SK-N-SH treated with all-trans-retinoic acid at 6 μM for 48 hours (cell line): Measurements from ENCODE around the gene POLE.

Experiments used
- ATAC-seq: fragments of 200-7000 bp; cut with Tn5 transposase; 3 replicates; pipeline ENCODE4 v1.9.1; 2020; ENCODE audit warnings: mild to moderate bottlenecking, moderate library complexity
- ARNTL ChIP-seq: fragments of 450-650 bp; formaldehyde crosslinking; IDR thresholded peaks from 2 replicates; pipeline ENCODE4 v1.5.0; 2020; ENCODE audit warnings: low read depth, mild to moderate bottlenecking, moderate library complexity, borderline replicate concordance
- CSDC2 ChIP-seq: fragments of 250-450 bp; sonication (Bioruptor Pico); IDR thresholded peaks from 2 replicates; pipeline ENCODE4 v1.5.0; 2020; ENCODE audit warnings: mild to moderate bottlenecking, moderate library complexity
- ESRRG ChIP-seq: fragments of 250-450 bp; sonication (Bioruptor Pico); IDR thresholded peaks from 2 replicates; pipeline ENCODE4 v1.6.1; 2021; ENCODE audit warnings: mild to moderate bottlenecking
- GLIS3 ChIP-seq: fragments of 250-450 bp; sonication (Bioruptor Pico); IDR thresholded peaks from 2 replicates; pipeline ENCODE4 v1.5.0; 2020; ENCODE audit warnings: mild to moderate bottlenecking, moderate library complexity
- ISL1 ChIP-seq: fragments of 250-450 bp; sonication (Bioruptor Pico); IDR thresholded peaks from 2 replicates; pipeline ENCODE4 v2.1.2; 2022; ENCODE audit warnings: mild to moderate bottlenecking, moderate library complexity
- OSR1 ChIP-seq: fragments of 250-450 bp; sonication (Bioruptor Pico); IDR thresholded peaks from 2 replicates; pipeline ENCODE4 v1.8.0; 2022; ENCODE audit warnings: moderate library complexity, mild to moderate bottlenecking, inconsistent platforms
- PPARA ChIP-seq: fragments of 250-450 bp; sonication (Bioruptor Pico); IDR thresholded peaks from 2 replicates; pipeline ENCODE4 v1.5.0; 2020; ENCODE audit warnings: mild to moderate bottlenecking, borderline replicate concordance
- RARB ChIP-seq: fragments of 250-450 bp; sonication (Bioruptor Pico); IDR thresholded peaks from 2 replicates; pipeline ENCODE4 v1.8.0; 2021; ENCODE audit warnings: mild to moderate bottlenecking, moderate library complexity
- SNAI2 ChIP-seq: fragments of 250-450 bp; sonication (Bioruptor Pico); IDR thresholded peaks from 2 replicates; pipeline ENCODE4 v1.5.0; 2020; ENCODE audit warnings: mild to moderate bottlenecking, moderate library complexity
- TCF4 ChIP-seq: fragments of 250-450 bp; sonication (Bioruptor Pico); IDR thresholded peaks from 2 replicates; pipeline ENCODE4 v1.8.0; 2021; ENCODE audit warnings: mild to moderate bottlenecking, moderate library complexity, borderline replicate concordance
- TOX ChIP-seq: fragments of 250-450 bp; sonication (Bioruptor Pico); IDR thresholded peaks from 2 replicates; pipeline ENCODE4 v1.8.0; 2021; ENCODE audit warnings: mild to moderate bottlenecking, moderate library complexity, borderline replicate concordance
- ZC3H10 ChIP-seq: fragments of 250-450 bp; sonication (Bioruptor Pico); IDR thresholded peaks from 2 replicates; pipeline ENCODE4 v1.5.1; 2021; ENCODE audit warnings: mild to moderate bottlenecking, moderate library complexity
- ZFP3 ChIP-seq: fragments of 250-450 bp; sonication (Bioruptor Pico); IDR thresholded peaks from 2 replicates; pipeline ENCODE4 v1.5.0; 2020; ENCODE audit warnings: mild to moderate bottlenecking, moderate library complexity
- ZFP30 ChIP-seq: fragments of 450-650 bp; formaldehyde crosslinking; IDR thresholded peaks from 2 replicates; pipeline ENCODE4 v1.5.0; 2022; ENCODE audit warnings: mild to moderate bottlenecking, moderate library complexity
- ZNF565 ChIP-seq: fragments of 450-650 bp; formaldehyde crosslinking; conservative IDR thresholded peaks from 2 replicates; pipeline ENCODE4 v1.5.0; 2020; ENCODE audit warnings: low read depth, mild to moderate bottlenecking, moderate library complexity
- ZNF70 ChIP-seq: fragments of 450-650 bp; formaldehyde crosslinking; IDR thresholded peaks from 2 replicates; pipeline ENCODE4 v1.5.0; 2020; ENCODE audit warnings: mild to moderate bottlenecking, moderate library complexity
- ZNF8 ChIP-seq: fragments of 450-650 bp; formaldehyde crosslinking; IDR thresholded peaks from 2 replicates; pipeline ENCODE4 v1.5.0; 2020; ENCODE audit warnings: mild to moderate bottlenecking, moderate library complexity
- TF ChIP-seq, protein P1 (sequence below): fragments of 250-450 bp; sonication (Bioruptor Pico); IDR thresholded peaks from 2 replicates; pipeline ENCODE4 v1.5.0; 2020; ENCODE audit warnings: mild to moderate bottlenecking, moderate library complexity
- TF ChIP-seq, protein P2 (sequence below): fragments of 250-450 bp; sonication (Bioruptor Pico); IDR thresholded peaks from 2 replicates; pipeline ENCODE4 v1.8.0; 2020; ENCODE audit warnings: mild to moderate bottlenecking, moderate library complexity, borderline replicate concordance
- TF ChIP-seq, protein P3 (sequence below): fragments of 250-450 bp; sonication (Bioruptor Pico); IDR thresholded peaks from 2 replicates; pipeline ENCODE4 v1.5.1; 2020; ENCODE audit warnings: low read depth, mild to moderate bottlenecking, moderate library complexity
- TF ChIP-seq, protein P4 (sequence below): fragments of 250-450 bp; sonication (Bioruptor Pico); IDR thresholded peaks from 2 replicates; pipeline ENCODE4 v1.8.0; 2021; ENCODE audit warnings: low read depth, mild to moderate bottlenecking, moderate library complexity, borderline replicate concordance
- TF ChIP-seq, protein P5 (sequence below): fragments of 250-450 bp; sonication (Bioruptor Pico); IDR thresholded peaks from 2 replicates; pipeline ENCODE4 v1.5.1; 2021; ENCODE audit warnings: mild to moderate bottlenecking, moderate library complexity

Gene POLE

DNA sequence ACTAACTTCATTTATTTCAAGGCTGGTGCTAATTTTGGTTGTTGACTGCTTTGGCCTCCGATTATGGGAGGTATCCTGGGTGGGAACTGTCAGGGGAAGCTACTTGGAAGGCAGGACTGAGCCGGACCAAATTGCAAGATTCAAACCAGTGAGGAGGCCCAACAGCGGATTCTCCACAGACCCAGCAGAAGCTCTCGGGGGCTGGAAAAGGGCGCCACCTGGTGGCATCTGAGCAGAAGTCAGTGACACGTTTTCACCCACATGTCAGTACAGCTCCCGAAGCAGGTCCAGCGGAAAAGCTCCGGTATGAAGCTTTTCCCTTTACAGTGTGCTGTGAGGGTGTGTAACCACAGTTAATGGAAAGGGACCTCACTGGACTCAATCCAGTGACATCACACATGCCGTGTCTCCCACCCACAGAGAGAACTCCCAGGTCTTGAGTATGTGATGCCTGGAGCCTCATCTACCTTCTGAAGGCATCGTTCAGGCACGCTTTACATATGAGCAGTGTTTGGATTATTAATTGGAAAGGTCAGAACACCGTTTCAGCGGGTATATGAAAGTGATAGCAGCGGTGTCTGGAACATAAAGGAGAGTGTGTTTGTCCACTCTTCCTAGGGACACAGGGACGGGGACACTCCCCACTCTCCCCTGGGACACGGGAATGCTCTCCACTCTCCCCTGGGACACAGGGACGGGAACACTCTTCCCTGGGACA lies 72.1 kb downstream of the POLE start:
- TF ChIP-seq, protein P1, sequence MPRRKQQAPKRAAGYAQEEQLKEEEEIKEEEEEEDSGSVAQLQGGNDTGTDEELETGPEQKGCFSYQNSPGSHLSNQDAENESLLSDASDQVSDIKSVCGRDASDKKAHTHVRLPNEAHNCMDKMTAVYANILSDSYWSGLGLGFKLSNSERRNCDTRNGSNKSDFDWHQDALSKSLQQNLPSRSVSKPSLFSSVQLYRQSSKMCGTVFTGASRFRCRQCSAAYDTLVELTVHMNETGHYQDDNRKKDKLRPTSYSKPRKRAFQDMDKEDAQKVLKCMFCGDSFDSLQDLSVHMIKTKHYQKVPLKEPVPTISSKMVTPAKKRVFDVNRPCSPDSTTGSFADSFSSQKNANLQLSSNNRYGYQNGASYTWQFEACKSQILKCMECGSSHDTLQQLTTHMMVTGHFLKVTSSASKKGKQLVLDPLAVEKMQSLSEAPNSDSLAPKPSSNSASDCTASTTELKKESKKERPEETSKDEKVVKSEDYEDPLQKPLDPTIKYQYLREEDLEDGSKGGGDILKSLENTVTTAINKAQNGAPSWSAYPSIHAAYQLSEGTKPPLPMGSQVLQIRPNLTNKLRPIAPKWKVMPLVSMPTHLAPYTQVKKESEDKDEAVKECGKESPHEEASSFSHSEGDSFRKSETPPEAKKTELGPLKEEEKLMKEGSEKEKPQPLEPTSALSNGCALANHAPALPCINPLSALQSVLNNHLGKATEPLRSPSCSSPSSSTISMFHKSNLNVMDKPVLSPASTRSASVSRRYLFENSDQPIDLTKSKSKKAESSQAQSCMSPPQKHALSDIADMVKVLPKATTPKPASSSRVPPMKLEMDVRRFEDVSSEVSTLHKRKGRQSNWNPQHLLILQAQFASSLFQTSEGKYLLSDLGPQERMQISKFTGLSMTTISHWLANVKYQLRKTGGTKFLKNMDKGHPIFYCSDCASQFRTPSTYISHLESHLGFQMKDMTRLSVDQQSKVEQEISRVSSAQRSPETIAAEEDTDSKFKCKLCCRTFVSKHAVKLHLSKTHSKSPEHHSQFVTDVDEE (CRISPR knock-in tag) = no peak
- TF ChIP-seq CSDC2 (CRISPR knock-in tag) (no peak), ISL1 (CRISPR knock-in tag) (no peak), ESRRG (CRISPR knock-in tag) (no peak), SNAI2 (CRISPR knock-in tag) (no peak), GLIS3 (CRISPR knock-in tag) (no peak), TCF4 (CRISPR knock-in tag) (no peak), ZNF8 (no peak), RARB (CRISPR knock-in tag) (no peak), ZC3H10 (CRISPR knock-in tag) (no peak), ZNF565 (CRISPR knock-in tag) (no peak)
- TF ChIP-seq, protein P2, sequence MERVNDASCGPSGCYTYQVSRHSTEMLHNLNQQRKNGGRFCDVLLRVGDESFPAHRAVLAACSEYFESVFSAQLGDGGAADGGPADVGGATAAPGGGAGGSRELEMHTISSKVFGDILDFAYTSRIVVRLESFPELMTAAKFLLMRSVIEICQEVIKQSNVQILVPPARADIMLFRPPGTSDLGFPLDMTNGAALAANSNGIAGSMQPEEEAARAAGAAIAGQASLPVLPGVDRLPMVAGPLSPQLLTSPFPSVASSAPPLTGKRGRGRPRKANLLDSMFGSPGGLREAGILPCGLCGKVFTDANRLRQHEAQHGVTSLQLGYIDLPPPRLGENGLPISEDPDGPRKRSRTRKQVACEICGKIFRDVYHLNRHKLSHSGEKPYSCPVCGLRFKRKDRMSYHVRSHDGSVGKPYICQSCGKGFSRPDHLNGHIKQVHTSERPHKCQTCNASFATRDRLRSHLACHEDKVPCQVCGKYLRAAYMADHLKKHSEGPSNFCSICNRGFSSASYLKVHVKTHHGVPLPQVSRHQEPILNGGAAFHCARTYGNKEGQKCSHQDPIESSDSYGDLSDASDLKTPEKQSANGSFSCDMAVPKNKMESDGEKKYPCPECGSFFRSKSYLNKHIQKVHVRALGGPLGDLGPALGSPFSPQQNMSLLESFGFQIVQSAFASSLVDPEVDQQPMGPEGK (CRISPR knock-in tag) = no peak
- TF ChIP-seq, protein P3, sequence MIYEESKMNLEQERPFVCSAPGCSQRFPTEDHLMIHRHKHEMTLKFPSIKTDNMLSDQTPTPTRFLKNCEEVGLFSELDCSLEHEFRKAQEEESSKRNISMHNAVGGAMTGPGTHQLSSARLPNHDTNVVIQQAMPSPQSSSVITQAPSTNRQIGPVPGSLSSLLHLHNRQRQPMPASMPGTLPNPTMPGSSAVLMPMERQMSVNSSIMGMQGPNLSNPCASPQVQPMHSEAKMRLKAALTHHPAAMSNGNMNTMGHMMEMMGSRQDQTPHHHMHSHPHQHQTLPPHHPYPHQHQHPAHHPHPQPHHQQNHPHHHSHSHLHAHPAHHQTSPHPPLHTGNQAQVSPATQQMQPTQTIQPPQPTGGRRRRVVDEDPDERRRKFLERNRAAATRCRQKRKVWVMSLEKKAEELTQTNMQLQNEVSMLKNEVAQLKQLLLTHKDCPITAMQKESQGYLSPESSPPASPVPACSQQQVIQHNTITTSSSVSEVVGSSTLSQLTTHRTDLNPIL (CRISPR knock-in tag) = no peak
- TF ChIP-seq, protein P4, sequence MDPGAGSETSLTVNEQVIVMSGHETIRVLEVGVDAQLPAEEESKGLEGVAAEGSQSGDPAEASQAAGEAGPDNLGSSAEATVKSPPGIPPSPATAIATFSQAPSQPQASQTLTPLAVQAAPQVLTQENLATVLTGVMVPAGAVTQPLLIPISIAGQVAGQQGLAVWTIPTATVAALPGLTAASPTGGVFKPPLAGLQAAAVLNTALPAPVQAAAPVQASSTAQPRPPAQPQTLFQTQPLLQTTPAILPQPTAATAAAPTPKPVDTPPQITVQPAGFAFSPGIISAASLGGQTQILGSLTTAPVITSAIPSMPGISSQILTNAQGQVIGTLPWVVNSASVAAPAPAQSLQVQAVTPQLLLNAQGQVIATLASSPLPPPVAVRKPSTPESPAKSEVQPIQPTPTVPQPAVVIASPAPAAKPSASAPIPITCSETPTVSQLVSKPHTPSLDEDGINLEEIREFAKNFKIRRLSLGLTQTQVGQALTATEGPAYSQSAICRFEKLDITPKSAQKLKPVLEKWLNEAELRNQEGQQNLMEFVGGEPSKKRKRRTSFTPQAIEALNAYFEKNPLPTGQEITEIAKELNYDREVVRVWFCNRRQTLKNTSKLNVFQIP (CRISPR knock-in tag) = no peak
- ATAC-seq = peak; percentile 86

DNA sequence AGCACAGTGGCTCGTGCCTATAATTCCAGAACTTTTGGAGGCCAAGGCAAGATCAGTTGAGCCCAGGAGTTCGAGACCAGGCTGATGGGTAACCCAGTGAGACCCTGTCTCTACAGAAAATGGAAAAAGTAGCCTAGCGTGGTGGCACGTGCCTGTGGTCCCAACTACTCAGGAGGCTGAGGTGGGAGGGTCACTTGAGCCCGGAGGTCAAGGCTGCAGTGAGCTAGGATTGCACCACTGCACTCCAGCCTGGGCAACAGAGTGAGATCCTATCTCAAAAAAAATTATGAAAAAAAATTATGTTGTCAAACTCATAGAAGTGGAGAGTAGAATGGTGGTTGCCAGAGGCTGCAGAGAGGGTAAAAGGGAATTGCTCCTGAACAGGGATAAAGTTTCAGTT lies 73.1 kb downstream of the POLE start:
- no peak for ATAC-seq
- TF ChIP-seq SNAI2 (CRISPR knock-in tag) = no peak
- no peak for TF ChIP-seq TCF4 (CRISPR knock-in tag)
- TF ChIP-seq, protein P1 (CRISPR knock-in tag) = no peak
- no peak for TF ChIP-seq ZFP3 (CRISPR knock-in tag)
- no peak for TF ChIP-seq OSR1 (CRISPR knock-in tag)
- TF ChIP-seq ZFP30 (CRISPR knock-in tag) = no peak
- no peak for TF ChIP-seq ARNTL (CRISPR knock-in tag)
- TF ChIP-seq PPARA (CRISPR knock-in tag) = no peak
- no peak for TF ChIP-seq ESRRG (CRISPR knock-in tag)
- TF ChIP-seq, protein P5, sequence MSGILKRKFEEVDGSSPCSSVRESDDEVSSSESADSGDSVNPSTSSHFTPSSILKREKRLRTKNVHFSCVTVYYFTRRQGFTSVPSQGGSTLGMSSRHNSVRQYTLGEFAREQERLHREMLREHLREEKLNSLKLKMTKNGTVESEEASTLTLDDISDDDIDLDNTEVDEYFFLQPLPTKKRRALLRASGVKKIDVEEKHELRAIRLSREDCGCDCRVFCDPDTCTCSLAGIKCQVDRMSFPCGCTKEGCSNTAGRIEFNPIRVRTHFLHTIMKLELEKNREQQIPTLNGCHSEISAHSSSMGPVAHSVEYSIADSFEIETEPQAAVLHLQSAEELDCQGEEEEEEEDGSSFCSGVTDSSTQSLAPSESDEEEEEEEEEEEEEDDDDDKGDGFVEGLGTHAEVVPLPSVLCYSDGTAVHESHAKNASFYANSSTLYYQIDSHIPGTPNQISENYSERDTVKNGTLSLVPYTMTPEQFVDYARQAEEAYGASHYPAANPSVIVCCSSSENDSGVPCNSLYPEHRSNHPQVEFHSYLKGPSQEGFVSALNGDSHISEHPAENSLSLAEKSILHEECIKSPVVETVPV (CRISPR knock-in tag) = no peak
- TF ChIP-seq ISL1 (CRISPR knock-in tag) = no peak
- TF ChIP-seq RARB (CRISPR knock-in tag) = no peak
- TF ChIP-seq ZC3H10 (CRISPR knock-in tag) = no peak
- no peak for TF ChIP-seq GLIS3 (CRISPR knock-in tag)
- no peak for TF ChIP-seq ZNF70 (CRISPR knock-in tag)
- TF ChIP-seq, protein P3 (CRISPR knock-in tag) = no peak
- no peak for TF ChIP-seq TOX (CRISPR knock-in tag)
- TF ChIP-seq, protein P2 (CRISPR knock-in tag) = no peak
